NT2/D1 (cell line): ENCODE data around the gene CNN2.

Experiments used
- SUZ12 ChIP-seq: IDR thresholded peaks from 2 replicates; pipeline ENCODE4 v1.6.1; 2011; ENCODE audit not compliant: insufficient read length, insufficient read depth; ENCODE audit errors: extremely low read depth
- YY1 ChIP-seq: IDR thresholded peaks from 2 replicates; pipeline ENCODE4 v1.6.1; 2011; ENCODE audit not compliant: insufficient read length, insufficient read depth
- ZNF274 ChIP-seq: IDR thresholded peaks from 2 replicates; pipeline ENCODE4 v1.6.1; 2011; ENCODE audit warnings: mild to moderate bottlenecking, low read depth, low read length

- TF ChIP-seq YY1 (no peak), ZNF274 (no peak), SUZ12 (no peak)
Measured at GRCh38 chr19:1062387-1063029, 36.1 kb downstream of the CNN2 start.
